ENCODE measurements around the gene XBP1.
"Not testable (repeated sequence)": the region's sequence is repeated elsewhere in the genome, so short reads cannot be mapped to it uniquely, and the experiment has no call there.

XBP1 gene

DNA sequence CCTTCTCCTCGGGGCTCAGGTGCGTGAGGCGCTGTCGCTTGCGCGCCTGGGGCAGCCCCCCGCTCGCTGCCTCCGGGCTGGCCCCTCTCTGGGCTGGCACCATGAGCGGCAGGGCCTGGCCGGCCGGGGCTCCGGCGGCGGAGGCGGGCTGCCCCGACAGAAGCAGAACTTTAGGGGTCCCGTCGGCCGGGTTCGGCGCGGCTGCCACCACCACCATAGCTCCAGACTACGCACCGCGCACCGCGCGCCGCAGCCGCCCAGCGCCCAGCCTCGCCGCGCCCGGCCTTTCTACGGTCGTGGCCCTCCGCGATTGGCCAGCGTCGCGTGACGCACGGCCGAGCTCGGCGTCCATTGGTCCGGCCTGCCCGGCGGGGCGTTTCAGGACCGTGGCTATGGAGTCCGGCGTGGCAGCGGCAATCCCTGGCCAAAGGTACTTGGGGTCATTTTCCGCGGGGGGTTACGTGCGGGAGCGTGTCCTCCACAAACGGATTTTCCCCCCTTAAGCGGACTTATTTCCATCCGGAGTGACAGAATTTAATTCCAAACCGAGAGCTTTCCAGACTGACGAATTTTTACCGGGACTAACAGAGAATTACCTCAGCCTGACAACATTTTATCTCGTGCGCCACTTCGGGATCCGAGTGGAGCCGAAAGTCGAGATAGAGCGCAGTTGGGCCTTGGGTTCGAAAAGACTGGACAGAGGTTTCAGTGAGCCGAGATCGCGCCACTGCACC is at the start of gene XBP1:
XBP1 (minus strand) TSS at position 262 of the 734 bp plus-strand sequence.
- Histone ChIP-seq H3K9me3 (ENCODE audit: low read length) (no peaks in the 10 kb centered on the region), H4K20me1 (ENCODE audit: insufficient read depth, low read length) (no peaks in the 10 kb centered on the region), H2AFZ (ENCODE audit: low read length) (no peak within 1 kb of the TSS), H3K4me3 (ENCODE audit: low read depth, low read length, poor library complexity, severe bottlenecking) (peak within 1 kb of the TSS; percentile 88), H3F3A (ENCODE audit: insufficient read depth, low read length) (no peaks in the 10 kb centered on the region; the same call in 1 of the 2 replicates), H3K27me3 (ENCODE audit: insufficient read depth, low read length) (peaks cover 7% of the 10 kb centered on the region; the same call in 1 of the 2 replicates), H3K36me3 (ENCODE audit: insufficient read depth, low read length) (peaks cover 20% of the 10 kb centered on the region), H3K4me1 (ENCODE audit: insufficient read depth, low read length, severe bottlenecking) (peaks cover 35% of the 10 kb centered on the region), H3K27ac (ENCODE audit: low read depth, low read length, poor library complexity, severe bottlenecking) (no peak within 1 kb of the TSS), H3K9ac (ENCODE audit: low read length) (peak within 1 kb of the TSS; percentile 80), H3K9me2 (ENCODE audit: low read depth, low read length) (no peaks in the 10 kb centered on the region), H3K4me2 (ENCODE audit: low read length) (peak within 1 kb of the TSS; percentile 71), H3K79me2 (ENCODE audit: insufficient read depth, low read length) (no peaks in the 10 kb centered on the region)
- TF ChIP-seq, protein P1, sequence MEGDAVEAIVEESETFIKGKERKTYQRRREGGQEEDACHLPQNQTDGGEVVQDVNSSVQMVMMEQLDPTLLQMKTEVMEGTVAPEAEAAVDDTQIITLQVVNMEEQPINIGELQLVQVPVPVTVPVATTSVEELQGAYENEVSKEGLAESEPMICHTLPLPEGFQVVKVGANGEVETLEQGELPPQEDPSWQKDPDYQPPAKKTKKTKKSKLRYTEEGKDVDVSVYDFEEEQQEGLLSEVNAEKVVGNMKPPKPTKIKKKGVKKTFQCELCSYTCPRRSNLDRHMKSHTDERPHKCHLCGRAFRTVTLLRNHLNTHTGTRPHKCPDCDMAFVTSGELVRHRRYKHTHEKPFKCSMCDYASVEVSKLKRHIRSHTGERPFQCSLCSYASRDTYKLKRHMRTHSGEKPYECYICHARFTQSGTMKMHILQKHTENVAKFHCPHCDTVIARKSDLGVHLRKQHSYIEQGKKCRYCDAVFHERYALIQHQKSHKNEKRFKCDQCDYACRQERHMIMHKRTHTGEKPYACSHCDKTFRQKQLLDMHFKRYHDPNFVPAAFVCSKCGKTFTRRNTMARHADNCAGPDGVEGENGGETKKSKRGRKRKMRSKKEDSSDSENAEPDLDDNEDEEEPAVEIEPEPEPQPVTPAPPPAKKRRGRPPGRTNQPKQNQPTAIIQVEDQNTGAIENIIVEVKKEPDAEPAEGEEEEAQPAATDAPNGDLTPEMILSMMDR (IDR thresholded peaks at IDR 0.05; ENCODE audit: low read length), result no peak
- TF ChIP-seq EZH2 (IDR thresholded peaks at IDR 0.05; ENCODE audit: borderline replicate concordance, low read length), result no peak

DNA sequence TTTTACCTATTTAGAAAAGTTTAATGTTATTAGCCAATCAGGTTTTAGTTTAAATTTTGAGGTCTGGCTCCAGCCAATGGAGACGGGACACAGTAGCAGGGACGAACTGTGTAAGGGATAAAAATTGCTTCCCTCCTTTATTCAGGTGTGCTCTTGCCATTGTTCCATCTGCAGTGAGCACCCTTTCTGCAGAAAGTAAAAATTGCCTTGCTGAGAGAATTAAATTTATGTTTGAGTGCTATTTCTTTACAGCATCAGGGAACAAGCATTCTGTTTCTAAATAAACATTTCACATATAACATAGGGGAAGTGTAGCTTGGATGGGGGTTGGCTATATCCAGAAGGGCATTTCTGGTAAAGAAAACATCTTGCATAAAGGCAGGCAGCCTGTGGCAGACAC is 46.6 kb upstream of the XBP1 start:
- no peaks in the 10 kb centered on the region for H3K36me3 ChIP-seq (ENCODE audit: insufficient read depth, low read length)
- H3F3A ChIP-seq (ENCODE audit: insufficient read depth, low read length), result no peaks in the 10 kb centered on the region
- no peak overlapping the region for H3K4me3 ChIP-seq (ENCODE audit: low read depth, low read length, poor library complexity, severe bottlenecking)
- H3K79me2 ChIP-seq (ENCODE audit: insufficient read depth, low read length), result no peaks in the 10 kb centered on the region
- H3K9me3 ChIP-seq (ENCODE audit: low read length), result no peaks in the 10 kb centered on the region
- H2AFZ ChIP-seq (ENCODE audit: low read length), result no peak overlapping the region
- H4K20me1 ChIP-seq (ENCODE audit: insufficient read depth, low read length), result no peaks in the 10 kb centered on the region
- H3K9me2 ChIP-seq (ENCODE audit: low read depth, low read length), result no peaks in the 10 kb centered on the region
- no peaks in the 10 kb centered on the region for H3K4me1 ChIP-seq (ENCODE audit: insufficient read depth, low read length, severe bottlenecking)
- H3K27ac ChIP-seq (ENCODE audit: low read depth, low read length, poor library complexity, severe bottlenecking), result no peak overlapping the region
- no peak overlapping the region for H3K9ac ChIP-seq (ENCODE audit: low read length)
- TF ChIP-seq EZH2 (IDR thresholded peaks at IDR 0.05; ENCODE audit: borderline replicate concordance, low read length), result no peak
- TF ChIP-seq, protein P1 (IDR thresholded peaks at IDR 0.05; ENCODE audit: low read length), result no peak
- peaks cover 4% of the 10 kb centered on the region; the same call in 1 of the 2 replicates for H3K27me3 ChIP-seq (ENCODE audit: insufficient read depth, low read length)
- H3K4me2 ChIP-seq (ENCODE audit: low read length), result no peak overlapping the region

DNA sequence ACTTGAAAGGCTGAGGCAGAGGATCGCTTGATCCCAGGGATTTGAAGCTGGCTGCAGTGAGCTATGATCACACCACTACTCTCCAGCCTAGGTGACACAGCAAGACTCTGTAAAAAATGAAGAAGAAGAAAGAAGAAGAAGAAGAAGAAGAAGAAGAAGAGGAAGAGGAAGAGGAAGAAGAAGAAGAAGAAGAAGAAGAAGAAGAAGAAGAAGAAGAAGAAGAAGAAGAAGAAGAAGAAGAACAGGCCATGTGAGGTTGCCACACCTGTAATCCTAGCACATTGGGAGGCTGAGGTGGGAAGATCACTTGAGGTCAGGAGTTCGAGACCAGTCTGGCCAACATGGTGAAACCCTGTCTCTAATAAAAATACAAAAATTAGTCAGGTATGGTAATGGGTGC is 43.9 kb upstream of the XBP1 start:
- H3K9ac ChIP-seq (ENCODE audit: low read length); H4K20me1 ChIP-seq (ENCODE audit: insufficient read depth, low read length); H3K4me1 ChIP-seq (ENCODE audit: insufficient read depth, low read length, severe bottlenecking); H3K36me3 ChIP-seq (ENCODE audit: insufficient read depth, low read length); H3K9me2 ChIP-seq (ENCODE audit: low read depth, low read length); H3K4me3 ChIP-seq (ENCODE audit: low read depth, low read length, poor library complexity, severe bottlenecking); H3F3A ChIP-seq (ENCODE audit: insufficient read depth, low read length); H3K27ac ChIP-seq (ENCODE audit: low read depth, low read length, poor library complexity, severe bottlenecking); H3K4me2 ChIP-seq (ENCODE audit: low read length); H3K79me2 ChIP-seq (ENCODE audit: insufficient read depth, low read length); H2AFZ ChIP-seq (ENCODE audit: low read length); H3K9me3 ChIP-seq (ENCODE audit: low read length); H3K27me3 ChIP-seq (ENCODE audit: insufficient read depth, low read length): not testable (repeated sequence)

DNA sequence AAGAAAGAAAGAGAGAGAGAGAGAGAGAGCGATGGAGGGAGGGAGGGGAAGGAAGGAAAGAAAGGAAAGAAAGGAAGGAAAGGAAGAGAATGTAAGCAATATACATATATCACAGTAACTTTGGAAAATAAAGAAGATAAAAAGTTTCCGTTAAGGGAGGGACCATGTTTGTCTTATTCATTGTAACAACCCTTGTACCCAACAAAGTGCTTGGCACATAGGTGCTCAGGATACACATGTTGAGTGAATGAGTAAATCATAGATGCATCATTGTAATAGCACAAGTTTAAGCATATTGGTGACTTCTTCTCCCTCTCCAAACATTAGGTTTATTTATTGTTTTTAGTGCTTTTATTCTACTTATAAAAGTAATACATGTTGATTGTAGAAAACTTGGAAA is 43.3 kb upstream of the XBP1 start:
- Histone ChIP-seq H3K36me3 (ENCODE audit: insufficient read depth, low read length) (no peaks in the 10 kb centered on the region), H3K4me1 (ENCODE audit: insufficient read depth, low read length, severe bottlenecking) (no peaks in the 10 kb centered on the region), H3K79me2 (ENCODE audit: insufficient read depth, low read length) (no peaks in the 10 kb centered on the region), H3K27me3 (ENCODE audit: insufficient read depth, low read length) (peaks cover 4% of the 10 kb centered on the region; the same call in 1 of the 2 replicates), H3K9me2 (ENCODE audit: low read depth, low read length) (no peaks in the 10 kb centered on the region), H2AFZ (ENCODE audit: low read length) (no peak overlapping the region), H3K9me3 (ENCODE audit: low read length) (no peaks in the 10 kb centered on the region), H3K4me2 (ENCODE audit: low read length) (no peak overlapping the region), H3F3A (ENCODE audit: insufficient read depth, low read length) (no peaks in the 10 kb centered on the region), H3K4me3 (ENCODE audit: low read depth, low read length, poor library complexity, severe bottlenecking) (no peak overlapping the region), H3K9ac (ENCODE audit: low read length) (no peak overlapping the region), H4K20me1 (ENCODE audit: insufficient read depth, low read length) (no peaks in the 10 kb centered on the region), H3K27ac (ENCODE audit: low read depth, low read length, poor library complexity, severe bottlenecking) (no peak overlapping the region)
- TF ChIP-seq EZH2 (IDR thresholded peaks at IDR 0.05; ENCODE audit: borderline replicate concordance, low read length), result no peak
- TF ChIP-seq, protein P1 (IDR thresholded peaks at IDR 0.05; ENCODE audit: low read length), result no peak

Data from OCI-LY1 (cell line).